Measurements from ENCODE around the gene ACTR1B.
A peak's percentile ranks its signal among the peaks of the same experiment; 100 is the strongest.
"Not testable (repeated sequence)": the region's sequence is repeated elsewhere in the genome, so short reads cannot be mapped to it uniquely, and the experiment has no call there.

ACTR1B gene

GRCh38 chr2:97663962-97664635 is at the start of gene ACTR1B:
Gene ACTR1B, minus strand, starts transcription at chr2:97664044. Its CDS starts 154 bp downstream, at chr2:97663890.
- peak; percentile 95 to 96 for DNase-seq (ENCODE audit: low read depth in 2 of 2)

GRCh38 chr2:97712693-97713295 is 49.0 kb upstream of the ACTR1B start:
- peak in 1 of 2 donors; percentile 43 for DNase-seq (ENCODE audit: low read depth in 2 of 2)

- DNase-seq (ENCODE audit: low read depth in 2 of 2) = not testable (repeated sequence)
These were observed 48.3 kb upstream of the ACTR1B start for GRCh38 chr2:97712175-97712574.

GRCh38 chr2:97711394-97711711 is 47.5 kb upstream of the ACTR1B start:
- no peak for DNase-seq (ENCODE audit: low read depth in 2 of 2)

- DNase-seq (ENCODE audit: low read depth in 2 of 2) = no peak
These were observed 44.8 kb upstream of the ACTR1B start for GRCh38 chr2:97708608-97709007.

GRCh38 chr2:97708048-97708380 is 44.2 kb upstream of the ACTR1B start:
- DNase-seq (ENCODE audit: low read depth in 2 of 2) = no peak

GRCh38 chr2:97707362-97708047 is 43.7 kb upstream of the ACTR1B start:
- DNase-seq (ENCODE audit: low read depth in 2 of 2) = no peak

GRCh38 chr2:97706708-97707345 is 43.0 kb upstream of the ACTR1B start:
- no peak for DNase-seq (ENCODE audit: low read depth in 2 of 2)

GRCh38 chr2:97706112-97706511 is 42.3 kb upstream of the ACTR1B start:
- DNase-seq (ENCODE audit: low read depth in 2 of 2) = no peak

GRCh38 chr2:97704989-97705388 is 41.1 kb upstream of the ACTR1B start:
- no peak for DNase-seq (ENCODE audit: low read depth in 2 of 2)

GRCh38 chr2:97703741-97704140 is 39.9 kb upstream of the ACTR1B start:
- no peak for DNase-seq (ENCODE audit: low read depth in 2 of 2)

- no peak for DNase-seq (ENCODE audit: low read depth in 2 of 2)
These were observed 39.1 kb upstream of the ACTR1B start for GRCh38 chr2:97702731-97703470.

- no peak for DNase-seq (ENCODE audit: low read depth in 2 of 2)
These were observed 38.1 kb upstream of the ACTR1B start for GRCh38 chr2:97701851-97702465.

- no peak for DNase-seq (ENCODE audit: low read depth in 2 of 2)
These were observed 37.3 kb upstream of the ACTR1B start for GRCh38 chr2:97701186-97701585.

- peak; percentile 48 to 49 for DNase-seq (ENCODE audit: low read depth in 2 of 2)
These were observed 36.1 kb upstream of the ACTR1B start for GRCh38 chr2:97699765-97700444.

- no peak for DNase-seq (ENCODE audit: low read depth in 2 of 2)
These were observed 34.7 kb upstream of the ACTR1B start for GRCh38 chr2:97698530-97698929.

GRCh38 chr2:97697252-97698235 is 33.7 kb upstream of the ACTR1B start:
- DNase-seq (ENCODE audit: low read depth in 2 of 2) = peak; percentile 95 to 97

GRCh38 chr2:97695744-97696143 is 31.9 kb upstream of the ACTR1B start:
- DNase-seq (ENCODE audit: low read depth in 2 of 2) = no peak

GRCh38 chr2:97693476-97693875 is 29.6 kb upstream of the ACTR1B start:
- DNase-seq (ENCODE audit: low read depth in 2 of 2) = no peak

- DNase-seq (ENCODE audit: low read depth in 2 of 2) = no peak
These were observed 27.3 kb upstream of the ACTR1B start for GRCh38 chr2:97691166-97691565.
